ENCODE measurements around the gene GALNT10. TPM values are rescaled to one million over a fixed set of nuclear protein-coding genes. Genes with fewer than 3 reads are reported as not detected.

The GALNT10 gene
- polyA plus RNA-seq, 2 of the 4 experiments (the other 2 are of a cell fraction): 110 to 156 TPM

DNA sequence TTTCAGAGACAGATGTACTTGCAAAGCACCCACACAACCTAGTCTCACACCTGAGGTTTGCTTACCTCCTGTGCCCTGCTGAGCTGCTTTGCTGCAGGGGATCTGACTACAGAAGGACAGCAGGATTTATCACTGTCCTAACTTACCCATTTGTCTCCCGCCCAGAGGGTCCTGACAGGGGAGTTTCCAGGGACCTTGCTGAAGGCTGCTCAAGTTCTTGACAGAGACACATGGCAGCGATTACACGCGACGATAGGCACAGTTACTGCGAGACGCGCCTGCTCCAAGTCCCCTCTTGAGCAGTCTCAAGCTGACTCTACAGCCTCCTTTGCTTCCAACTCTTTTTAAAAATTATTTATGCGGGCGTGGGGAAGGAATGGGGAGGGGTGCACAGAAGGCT is 24.6 kb upstream of the GALNT10 start:
- CTCF ChIA-PET: no interaction called here
- 85% methylated on average over 10 of the region's 10 CpGs for WGBS (ENCODE audit: missing lambda C conversion rate)
- ATAC-seq: no peak

DNA sequence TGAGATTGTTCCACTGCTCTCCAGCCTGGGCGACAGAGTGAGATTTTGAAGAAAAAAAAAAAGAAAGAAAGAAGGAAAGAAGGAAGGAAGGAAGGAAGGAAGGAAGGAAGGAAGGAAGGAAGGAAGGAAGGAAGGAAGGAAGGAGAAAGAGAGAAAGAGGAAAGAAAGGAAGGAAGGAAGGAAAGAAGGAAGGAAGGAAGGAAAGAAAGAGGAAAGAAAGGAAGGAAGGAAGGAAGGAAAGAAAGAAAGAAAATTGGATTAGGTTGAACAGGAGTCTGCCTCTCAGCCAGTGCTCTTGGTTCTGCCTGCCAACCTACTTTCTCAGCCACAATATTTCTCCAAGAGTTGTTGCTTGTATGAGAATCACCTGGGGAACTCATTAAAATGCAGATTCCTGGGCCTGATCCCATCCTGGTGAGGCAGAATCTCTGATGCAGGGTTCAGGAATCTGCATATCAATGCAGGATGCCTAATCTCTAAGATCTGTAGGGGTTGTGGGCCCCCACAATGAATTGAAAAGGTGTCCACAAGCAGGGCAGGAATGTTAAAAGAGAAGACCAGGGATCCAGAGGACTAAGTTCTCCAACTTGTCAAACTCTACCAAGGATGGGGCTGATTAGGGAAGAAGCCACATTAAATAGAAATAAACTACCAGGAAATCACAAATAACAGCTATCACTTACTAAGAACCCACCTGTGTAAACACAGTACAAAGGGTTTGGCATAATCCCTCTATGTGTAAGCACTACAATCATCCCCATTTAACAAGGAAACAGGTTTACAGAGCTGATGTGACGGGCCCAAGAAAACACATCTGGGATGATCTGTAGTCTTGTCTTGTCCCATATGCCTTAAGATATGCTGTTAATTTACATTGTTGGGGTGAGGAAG is 23.4 kb upstream of the GALNT10 start:
- 56% methylated on average over 2 of the region's 2 CpGs for WGBS (ENCODE audit: missing lambda C conversion rate)
- FAIRE-seq (no peak), DNase-seq (ENCODE audit: low read depth in 1 of 2, low spot score in 1 of 2) (no peak), ATAC-seq (no peak)
- ChIA-PET CTCF (no interaction called here), POLR2A (no interaction called here)
- H3K27ac ChIP-seq: no peak overlapping the region
- H3K4me1 ChIP-seq: no peaks in the 10 kb centered on the region; the same call in 2 of the 3 replicates
- H3K4me2 ChIP-seq: no peak overlapping the region
- H3K4me3 ChIP-seq: no peak overlapping the region
- TF ChIP-seq FOSB (CRISPR knock-in tag; IDR thresholded peaks at IDR 0.05) (no peak), JUN (IDR thresholded peaks at IDR 0.05) (no peak), ZNF302 (CRISPR knock-in tag; IDR thresholded peaks at IDR 0.05) (no peak), HOXA7 (CRISPR knock-in tag; IDR thresholded peaks at IDR 0.05) (no peak), SREBF2 (IDR thresholded peaks at IDR 0.05) (no peak), KDM1A (IDR thresholded peaks at IDR 0.05; ENCODE audit: low read depth) (no peak), ZC3H11A (IDR thresholded peaks at IDR 0.05) (no peak), MAZ (IDR thresholded peaks at IDR 0.05; ENCODE audit: borderline replicate concordance, low read depth, low read length) (no peak), BHLHE40 (IDR thresholded peaks at IDR 0.05; ENCODE audit: low read depth, low read length) (no peak), CBX8 (IDR thresholded peaks at IDR 0.05) (no peak), TFCP2L1 (CRISPR knock-in tag; IDR thresholded peaks at IDR 0.05) (no peak), JUNB (IDR thresholded peaks at IDR 0.05) (no peak), MAFK (IDR thresholded peaks at IDR 0.05; ENCODE audit: partially characterized antibody) (no peak), NR3C1 (IDR thresholded peaks at IDR 0.05) (no peak), GATA3 (IDR thresholded peaks at IDR 0.05; ENCODE audit: borderline replicate concordance) (no peak), EP300 (IDR thresholded peaks at IDR 0.05) (no peak)
- TF ChIP-seq, protein P1, sequence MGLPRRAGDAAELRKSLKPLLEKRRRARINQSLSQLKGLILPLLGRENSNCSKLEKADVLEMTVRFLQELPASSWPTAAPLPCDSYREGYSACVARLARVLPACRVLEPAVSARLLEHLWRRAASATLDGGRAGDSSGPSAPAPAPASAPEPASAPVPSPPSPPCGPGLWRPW (IDR thresholded peaks at IDR 0.05): no peak
- TF ChIP-seq, protein P2, sequence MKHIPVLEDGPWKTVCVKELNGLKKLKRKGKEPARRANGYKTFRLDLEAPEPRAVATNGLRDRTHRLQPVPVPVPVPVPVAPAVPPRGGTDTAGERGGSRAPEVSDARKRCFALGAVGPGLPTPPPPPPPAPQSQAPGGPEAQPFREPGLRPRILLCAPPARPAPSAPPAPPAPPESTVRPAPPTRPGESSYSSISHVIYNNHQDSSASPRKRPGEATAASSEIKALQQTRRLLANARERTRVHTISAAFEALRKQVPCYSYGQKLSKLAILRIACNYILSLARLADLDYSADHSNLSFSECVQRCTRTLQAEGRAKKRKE (CRISPR knock-in tag; IDR thresholded peaks at IDR 0.05; ENCODE audit: low read depth): no peak
- TF ChIP-seq, protein P3, sequence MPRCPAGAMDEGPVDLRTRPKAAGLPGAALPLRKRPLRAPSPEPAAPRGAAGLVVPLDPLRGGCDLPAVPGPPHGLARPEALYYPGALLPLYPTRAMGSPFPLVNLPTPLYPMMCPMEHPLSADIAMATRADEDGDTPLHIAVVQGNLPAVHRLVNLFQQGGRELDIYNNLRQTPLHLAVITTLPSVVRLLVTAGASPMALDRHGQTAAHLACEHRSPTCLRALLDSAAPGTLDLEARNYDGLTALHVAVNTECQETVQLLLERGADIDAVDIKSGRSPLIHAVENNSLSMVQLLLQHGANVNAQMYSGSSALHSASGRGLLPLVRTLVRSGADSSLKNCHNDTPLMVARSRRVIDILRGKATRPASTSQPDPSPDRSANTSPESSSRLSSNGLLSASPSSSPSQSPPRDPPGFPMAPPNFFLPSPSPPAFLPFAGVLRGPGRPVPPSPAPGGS (IDR thresholded peaks at IDR 0.05): no peak
- H3K9me3 ChIP-seq: no peaks in the 10 kb centered on the region

More for the DNA sequence above, 24.6 kb upstream of the GALNT10 start:
- FAIRE-seq: no peak
- no peak for TF ChIP-seq POLR2AphosphoS2 (conservative IDR thresholded peaks at IDR 0.05; ENCODE audit: low read length)
- no peak for TF ChIP-seq MYC (IDR thresholded peaks at IDR 0.05; ENCODE audit: borderline replicate concordance, low read length)
- TF ChIP-seq, protein P1 (IDR thresholded peaks at IDR 0.05): no peak
- TF ChIP-seq MAFK (IDR thresholded peaks at IDR 0.05; ENCODE audit: partially characterized antibody): no peak
- no peak for TF ChIP-seq HDAC2 (IDR thresholded peaks at IDR 0.05)
- no peak for TF ChIP-seq RAD21 (conservative IDR thresholded peaks at IDR 0.05 in 1 of 2, IDR thresholded peaks at IDR 0.05 in 1 of 2)
- no peak for TF ChIP-seq PHF8 (IDR thresholded peaks at IDR 0.05; ENCODE audit: borderline replicate concordance, low read depth)
- TF ChIP-seq RARB (CRISPR knock-in tag; IDR thresholded peaks at IDR 0.05): no peak
- H3K27ac ChIP-seq: no peak overlapping the region
- H3K4me1 ChIP-seq: no peaks in the 10 kb centered on the region; the same call in 2 of the 3 replicates
- no peak for DNase-seq (ENCODE audit: low read depth in 1 of 2, low spot score in 1 of 2)
- POLR2A ChIA-PET: no interaction called here
- no peak overlapping the region for H3K4me3 ChIP-seq
- no peak overlapping the region for H3K4me2 ChIP-seq
- no peaks in the 10 kb centered on the region for H3K9me3 ChIP-seq
